Trophoblast cell (in vitro differentiated cells and primary cell): Measurements from ENCODE around the gene PACS1.
"Not testable (repeated sequence)": the region's sequence is repeated elsewhere in the genome, so short reads cannot be mapped to it uniquely, and the experiment has no call there.

Experiments used
- DNase-seq, 2 donors: peaks; one replicate each; pipeline ENCODE4 v3.0.0-alpha.2; 2016
- H2AFZ ChIP-seq: 2 replicates; pipeline ENCODE4 v1.6.1; 2013; ENCODE audit warnings: low read length, moderate library complexity, mild to moderate bottlenecking; ENCODE audit not compliant: insufficient read depth, poor library complexity
- H2AK5ac ChIP-seq: 2 replicates; pipeline ENCODE4 v1.6.1; 2013; ENCODE audit warnings: mild to moderate bottlenecking, low read length
- H2BK120ac ChIP-seq: 2 replicates; pipeline ENCODE4 v1.6.1; 2013; ENCODE audit warnings: low read length, mild to moderate bottlenecking, moderate library complexity; ENCODE audit not compliant: insufficient read depth, poor library complexity
- H2BK12ac ChIP-seq: 2 replicates; pipeline ENCODE4 v1.6.1; 2013; ENCODE audit warnings: mild to moderate bottlenecking, low read length, moderate library complexity
- H2BK5ac ChIP-seq: 2 replicates; pipeline ENCODE4 v1.6.1; 2013; ENCODE audit warnings: low read length, low read depth, moderate library complexity, mild to moderate bottlenecking; ENCODE audit not compliant: poor library complexity
- H3K14ac ChIP-seq: 2 replicates; pipeline ENCODE4 v1.6.1; 2013; ENCODE audit warnings: mild to moderate bottlenecking, low read length
- H3K18ac ChIP-seq: 2 replicates; pipeline ENCODE4 v1.6.1; 2013; ENCODE audit warnings: mild to moderate bottlenecking, low read length
- H3K23ac ChIP-seq: 2 replicates; pipeline ENCODE4 v1.6.1; 2013; ENCODE audit warnings: low read length
- H3K27ac ChIP-seq: 2 replicates; pipeline ENCODE4 v1.5.1; 2013; ENCODE audit warnings: low read depth, mild to moderate bottlenecking, inconsistent platforms, low read length, moderate library complexity
- H3K27me3 ChIP-seq: 2 replicates; pipeline ENCODE4 v1.6.1; 2013; ENCODE audit warnings: inconsistent platforms, mild to moderate bottlenecking, low read length, moderate library complexity; ENCODE audit not compliant: insufficient read depth
- H3K36me3 ChIP-seq, 2 experiments: 1 replicate in 1 of 2; 2 replicates in 1 of 2; pipeline ENCODE4 v1.6.1; 2013; ENCODE audit warnings: low read length in 2 of 2, mild to moderate bottlenecking in 2 of 2, moderate library complexity in 1 of 2; ENCODE audit not compliant: insufficient read depth in 2 of 2, control insufficient read depth in 1 of 2
- H3K4ac ChIP-seq: 2 replicates; pipeline ENCODE4 v1.6.1; 2013; ENCODE audit warnings: low read depth, mild to moderate bottlenecking, low read length, moderate library complexity
- H3K4me1 ChIP-seq, 2 experiments: 1 replicate in 1 of 2; 2 replicates in 1 of 2; pipeline ENCODE4 v1.6.1; 2013; ENCODE audit warnings: low read length in 2 of 2, mild to moderate bottlenecking in 2 of 2, moderate library complexity in 1 of 2; ENCODE audit not compliant: insufficient read depth in 2 of 2, control insufficient read depth in 1 of 2
- H3K4me2 ChIP-seq: 2 replicates; pipeline ENCODE4 v1.6.1; 2013; ENCODE audit warnings: inconsistent platforms, mild to moderate bottlenecking, low read length, moderate library complexity
- H3K4me3 ChIP-seq: 2 replicates; pipeline ENCODE4 v1.5.1; 2013; ENCODE audit warnings: mild to moderate bottlenecking, low read depth, low read length, inconsistent platforms
- H3K79me1 ChIP-seq: one replicate; pipeline ENCODE4 v1.6.1; 2013; ENCODE audit warnings: low read length
- H3K79me2 ChIP-seq: 2 replicates; pipeline ENCODE4 v1.6.1; 2013; ENCODE audit warnings: low read length, mild to moderate bottlenecking; ENCODE audit not compliant: control insufficient read depth, insufficient read depth, poor library complexity
- H3K9ac ChIP-seq: 2 replicates; pipeline ENCODE4 v1.6.1; 2013; ENCODE audit warnings: mild to moderate bottlenecking, low read length
- H3K9me3 ChIP-seq: 2 replicates; pipeline ENCODE4 v1.6.1; 2013; ENCODE audit warnings: low read depth, mild to moderate bottlenecking, control low read depth, inconsistent platforms, low read length; ENCODE audit not compliant: insufficient read depth
- H4K12ac ChIP-seq: 2 replicates; pipeline ENCODE4 v1.6.1; 2013; ENCODE audit warnings: low read depth, mild to moderate bottlenecking, low read length, moderate library complexity
- H4K8ac ChIP-seq: 2 replicates; pipeline ENCODE4 v1.6.1; 2013; ENCODE audit warnings: low read depth, mild to moderate bottlenecking, low read length, moderate library complexity
- H4K91ac ChIP-seq: one replicate; pipeline ENCODE4 v1.6.1; 2013; ENCODE audit warnings: low read depth, mild to moderate bottlenecking, low read length, moderate library complexity
- WGBS: extraction: QIAGEN DNeasy Blood & Tissue Kit; methylation state at CpG from one replicate; pipeline ENCODE4 v1.1.7; 2013; ENCODE audit warnings: missing lambda C conversion rate; ENCODE audit not compliant: insufficient read length, insufficient coverage; ENCODE audit errors: extremely low coverage; 5-methylcytosine and 5-hydroxymethylcytosine counted together

The PACS1 gene

GRCh38 chr11:66275396-66275795 is 205.3 kb downstream of the PACS1 start:
- H2AFZ ChIP-seq = no peak overlapping the region

GRCh38 chr11:66275984-66276612 is 206.0 kb downstream of the PACS1 start:
- WGBS = no CpG with 5 or more reads among the region's 14 CpGs
- DNase-seq = no peak
- Histone ChIP-seq H2AFZ (no peak overlapping the region), H3K9ac (no peak overlapping the region), H3K9me3 (no peaks in the 10 kb centered on the region), H3K79me1 (no peaks in the 10 kb centered on the region), H3K4ac (no peak overlapping the region), H3K79me2 (no peaks in the 10 kb centered on the region), H3K4me1 (peaks cover 5 to 7% of the 10 kb centered on the region in 2 experiments), H4K8ac (no peak overlapping the region), H3K14ac (no peak overlapping the region), H3K27me3 (no peaks in the 10 kb centered on the region), H2AK5ac (no peak overlapping the region), H3K4me2 (no peak overlapping the region), H2BK120ac (no peak overlapping the region), H3K18ac (no peak overlapping the region), H3K23ac (no peak overlapping the region), H4K12ac (no peak overlapping the region), H2BK5ac (no peak overlapping the region), H4K91ac (no peak overlapping the region), H3K27ac (no peak overlapping the region), H3K36me3 (peaks cover 44 to 51% of the 10 kb centered on the region in 2 experiments), H3K4me3 (no peak overlapping the region), H2BK12ac (no peak overlapping the region)

More at GRCh38 chr11:66275396-66275795, 205.3 kb downstream of the PACS1 start:
- H3K4ac ChIP-seq = no peak overlapping the region
- H3K79me2 ChIP-seq = peaks cover 1% of the 10 kb centered on the region
- DNase-seq = no peak
- no peaks in the 10 kb centered on the region for H3K9me3 ChIP-seq
- H2BK120ac ChIP-seq = no peak overlapping the region
- no peak overlapping the region for H3K23ac ChIP-seq
- H3K14ac ChIP-seq = no peak overlapping the region
- no peaks in the 10 kb centered on the region for H3K27me3 ChIP-seq
- peaks cover 5 to 7% of the 10 kb centered on the region in 2 experiments for H3K4me1 ChIP-seq
- no peaks in the 10 kb centered on the region for H3K79me1 ChIP-seq
- H3K36me3 ChIP-seq = peaks cover 48 to 54% of the 10 kb centered on the region in 2 experiments
- H4K8ac ChIP-seq = no peak overlapping the region
- no peak overlapping the region for H2BK12ac ChIP-seq
- H3K27ac ChIP-seq = no peak overlapping the region
- H4K91ac ChIP-seq = no peak overlapping the region
- no peak overlapping the region for H2BK5ac ChIP-seq
- H3K4me3 ChIP-seq = no peak overlapping the region
- no CpG with 5 or more reads among the region's 8 CpGs for WGBS
- no peak overlapping the region for H2AK5ac ChIP-seq
- no peak overlapping the region for H3K4me2 ChIP-seq
- H4K12ac ChIP-seq = no peak overlapping the region
- H3K9ac ChIP-seq = no peak overlapping the region
- no peak overlapping the region for H3K18ac ChIP-seq

- not testable (repeated sequence) for H3K79me1 ChIP-seq, H3K14ac ChIP-seq, H2BK5ac ChIP-seq, H3K27ac ChIP-seq, H3K4me3 ChIP-seq, H3K79me2 ChIP-seq, H3K18ac ChIP-seq, H3K4me1 ChIP-seq, H4K91ac ChIP-seq, H2BK12ac ChIP-seq, H3K4me2 ChIP-seq, H4K12ac ChIP-seq, H3K23ac ChIP-seq, H3K27me3 ChIP-seq, H2BK120ac ChIP-seq, H3K4ac ChIP-seq, H3K9ac ChIP-seq, H4K8ac ChIP-seq, H2AFZ ChIP-seq, H3K9me3 ChIP-seq, H2AK5ac ChIP-seq, DNase-seq
- no CpG with 5 or more reads among the region's 13 CpGs for WGBS
- peaks cover 42 to 49% of the 10 kb centered on the region in 2 experiments for H3K36me3 ChIP-seq
Measured at GRCh38 chr11:66276619-66277018, 206.5 kb downstream of the PACS1 start.

GRCh38 chr11:66277064-66277463 is 207.0 kb downstream of the PACS1 start:
- not testable (repeated sequence) for H3K79me2 ChIP-seq, H3K18ac ChIP-seq, H2BK12ac ChIP-seq, H3K14ac ChIP-seq, H3K9me3 ChIP-seq, H2BK120ac ChIP-seq, H3K79me1 ChIP-seq, H4K12ac ChIP-seq, DNase-seq, H3K27ac ChIP-seq, H4K8ac ChIP-seq, H3K4ac ChIP-seq, H3K4me1 ChIP-seq, H3K4me3 ChIP-seq, H2BK5ac ChIP-seq, H3K27me3 ChIP-seq, H3K4me2 ChIP-seq, H3K23ac ChIP-seq, H2AFZ ChIP-seq, H2AK5ac ChIP-seq, H3K9ac ChIP-seq, H4K91ac ChIP-seq
- H3K36me3 ChIP-seq = peaks cover 38 to 45% of the 10 kb centered on the region in 2 experiments
- WGBS = no CpG with 5 or more reads among the region's 4 CpGs
